ENCODE measurements around the gene THADA.

The THADA gene

GRCh38 chr2:43186679-43187374, 409.0 kb downstream of the THADA start:
- peak; percentile 32 for DNase-seq (ENCODE audit: low spot score)

DNA sequence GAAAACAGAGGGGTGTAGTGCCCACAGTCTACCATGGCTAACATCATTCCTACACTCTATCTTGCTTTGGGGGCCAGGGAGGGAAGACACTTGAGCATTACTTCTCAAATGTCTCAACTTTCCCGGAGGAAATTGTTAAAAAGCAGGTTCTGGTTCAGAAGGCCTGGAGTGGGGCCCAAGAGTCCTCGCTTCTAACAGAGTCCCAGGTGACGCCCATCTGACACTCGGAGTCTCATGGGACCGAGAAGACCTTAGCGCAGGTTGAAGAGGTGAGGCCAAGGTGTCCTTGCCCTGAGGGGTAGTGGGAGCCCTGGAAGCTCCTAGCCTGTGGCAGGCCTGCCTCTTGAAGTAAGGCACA, 409.5 kb downstream of the THADA start:
- DNase-seq (ENCODE audit: low spot score), result no peak

- DNase-seq (ENCODE audit: low spot score), result no peak
Observed at GRCh38 chr2:43185146-43185545, 410.7 kb downstream of the THADA start.

DNA sequence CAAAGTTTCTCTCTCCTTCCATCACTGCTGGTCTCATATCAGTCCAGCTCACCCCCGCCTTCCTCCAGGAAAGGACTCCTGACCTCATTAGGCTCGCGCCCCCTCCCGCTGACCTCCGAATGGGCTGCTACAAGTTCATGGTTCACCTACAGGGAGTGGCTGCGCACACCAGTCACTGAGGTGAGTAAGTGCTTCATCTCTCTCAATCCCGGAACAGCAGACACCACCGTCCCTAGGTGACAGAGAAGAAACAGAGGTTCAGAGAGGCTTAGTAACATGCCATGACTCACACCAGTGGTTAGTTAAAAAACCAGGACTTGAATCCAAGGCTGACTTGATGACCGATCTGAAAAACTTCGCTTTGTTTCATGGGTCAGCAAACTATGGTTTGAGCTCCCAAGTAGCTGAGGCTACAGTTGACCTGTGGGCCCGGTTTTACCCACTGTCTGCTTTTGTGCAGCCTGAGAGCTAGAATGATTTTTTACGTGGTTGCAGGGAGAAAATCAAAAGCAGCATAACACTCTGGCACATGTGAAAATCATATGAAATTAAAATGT, 411.4 kb downstream of the THADA start:
- peak; percentile 71 for DNase-seq (ENCODE audit: low spot score)

- DNase-seq (ENCODE audit: low spot score), result no peak
Observed at GRCh38 chr2:43183743-43184142, 412.1 kb downstream of the THADA start.

DNA sequence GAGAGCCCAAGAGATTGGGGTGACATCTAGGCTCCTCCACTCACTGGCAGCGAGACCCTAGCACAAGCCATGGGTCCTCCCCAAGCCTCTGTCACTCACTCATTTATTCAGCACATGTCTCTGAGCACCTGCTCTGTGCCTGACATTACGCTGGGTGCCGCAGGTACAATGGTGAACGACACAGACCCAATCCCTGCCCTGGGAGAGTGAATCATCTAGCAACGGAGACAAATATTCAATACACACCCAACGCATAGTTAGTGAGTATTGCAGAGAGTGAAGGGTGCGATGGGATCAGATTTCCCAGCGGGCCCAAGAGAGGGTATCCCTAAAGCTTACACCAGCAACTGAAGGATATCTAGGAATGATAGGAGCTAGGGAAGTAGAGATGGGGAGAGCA, 414.9 kb downstream of the THADA start:
- DNase-seq (ENCODE audit: low spot score), result no peak

Measured in LoVo (cell line).